ENCODE measurements around the gene DNAAF1. TPM values are rescaled to one million over a fixed set of nuclear protein-coding genes. Genes with fewer than 3 reads are reported as not detected.

DNAAF1 gene
- total and polyA plus RNA-seq, 11 donors, result 0.15 to 0.38 (median 0.25) TPM; not detected in 6

GRCh38 chr16:84195201-84196093 is 50.3 kb downstream of the DNAAF1 start:
- no peak for TF ChIP-seq CTCF (IDR thresholded peaks at IDR 0.05)
- TF ChIP-seq POLR2A (IDR thresholded peaks at IDR 0.05), result no peak
- Histone ChIP-seq H3K4me3 (no peak overlapping the region), H3K27me3 (peaks cover 0 to 10% (median 0%) of the 10 kb centered on the region in 9 donors), H3K4me1 (peaks cover 0 to 14% (median 0%) of the 10 kb centered on the region in 12 donors), H3K27ac (no peak overlapping the region), H3K36me3 (no peaks in the 10 kb centered on the region), H3K9me3 (no peaks in the 10 kb centered on the region)
- ATAC-seq (no peak), DNase-seq (no peak)
- WGBS, 4 donors, result 86 to 95% (median 90%) methylated on average over 12 to 38 of the region's 38 CpGs
- intact Hi-C loops (cut with DNase I), result loop anchor here in 1 of 10 donors (10.0 kb wide), 1 partner anchor 289 kb away; no protein-coding TSS in a partner anchor

DNA sequence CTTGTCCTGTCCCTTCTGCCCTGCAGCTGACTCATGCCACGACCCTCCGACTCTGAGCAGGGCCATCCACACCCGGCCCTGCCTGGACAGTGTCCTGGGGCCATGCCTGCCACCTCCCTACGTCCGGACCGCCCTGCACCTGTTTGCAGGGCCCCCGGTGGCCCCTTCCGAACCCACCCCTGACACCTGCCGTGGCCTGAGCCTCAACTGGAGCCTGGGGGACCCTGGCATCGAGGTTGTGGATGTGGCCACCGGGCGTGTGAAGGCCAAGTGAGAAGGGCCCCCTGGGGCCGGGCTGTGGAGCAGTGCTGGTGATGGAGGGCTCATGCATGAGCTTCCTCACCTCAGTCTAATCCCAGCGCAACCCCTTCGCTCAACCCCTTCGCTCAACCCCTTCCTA is 51.0 kb downstream of the DNAAF1 start:
- peaks cover 0 to 10% (median 0%) of the 10 kb centered on the region in 9 donors for H3K27me3 ChIP-seq
- no peaks in the 10 kb centered on the region for H3K36me3 ChIP-seq
- intact Hi-C loops (cut with DNase I), result loop anchor here in 1 of 10 donors (10.0 kb wide), 1 partner anchor 289 kb away; no protein-coding TSS in a partner anchor

GRCh38 chr16:84196727-84197394 is 51.8 kb downstream of the DNAAF1 start:
- peaks cover 0 to 10% (median 0%) of the 10 kb centered on the region in 9 donors for H3K27me3 ChIP-seq
- no peak overlapping the region for H3K27ac ChIP-seq
- 78 to 86% (median 82%) methylated on average over 14 to 16 of the region's 16 CpGs for WGBS, 4 donors
- no peak overlapping the region for H3K4me3 ChIP-seq
- ATAC-seq, result no peak
- no peaks in the 10 kb centered on the region for H3K36me3 ChIP-seq
- TF ChIP-seq CTCF (IDR thresholded peaks at IDR 0.05), result no peak
- no peak for TF ChIP-seq POLR2A (IDR thresholded peaks at IDR 0.05)
- no peak for DNase-seq
- intact Hi-C loops (cut with DNase I), result loop anchor here in 1 of 10 donors (10.0 kb wide), 1 partner anchor 288 kb away; no protein-coding TSS in a partner anchor
- no peaks in the 10 kb centered on the region for H3K9me3 ChIP-seq
- H3K4me1 ChIP-seq, result peaks cover 0 to 14% (median 0%) of the 10 kb centered on the region in 12 donors

More for the DNA sequence above, 51.0 kb downstream of the DNAAF1 start:
- Histone ChIP-seq H3K4me3 (no peak overlapping the region), H3K9me3 (no peaks in the 10 kb centered on the region), H3K4me1 (peaks cover 0 to 14% (median 0%) of the 10 kb centered on the region in 12 donors), H3K27ac (no peak overlapping the region)
- WGBS, 4 donors, result 93 to 97% (median 95%) methylated on average over 16 of the region's 16 CpGs
- no peak for TF ChIP-seq POLR2A (IDR thresholded peaks at IDR 0.05)
- no peak for TF ChIP-seq CTCF (IDR thresholded peaks at IDR 0.05)
- no peak for ATAC-seq
- no peak for DNase-seq

Data from heart left ventricle (tissue), 16 donors.